Epithelial cell of alveolus of lung (primary cell): ENCODE results near the gene CT83. TPM values are rescaled to one million over a fixed set of nuclear protein-coding genes. Genes with fewer than 3 reads are reported as not detected.

Experiments used
- total RNA-seq: library from RNA; depleted of rRNA; stranded (reverse); fragments of >200 nt; gene quantifications from 2 replicates; pipeline ENCODE4 v1.2.1, GENCODE V29; 2015

Gene CT83
- not detected in 2 replicates for total RNA-seq

DNA sequence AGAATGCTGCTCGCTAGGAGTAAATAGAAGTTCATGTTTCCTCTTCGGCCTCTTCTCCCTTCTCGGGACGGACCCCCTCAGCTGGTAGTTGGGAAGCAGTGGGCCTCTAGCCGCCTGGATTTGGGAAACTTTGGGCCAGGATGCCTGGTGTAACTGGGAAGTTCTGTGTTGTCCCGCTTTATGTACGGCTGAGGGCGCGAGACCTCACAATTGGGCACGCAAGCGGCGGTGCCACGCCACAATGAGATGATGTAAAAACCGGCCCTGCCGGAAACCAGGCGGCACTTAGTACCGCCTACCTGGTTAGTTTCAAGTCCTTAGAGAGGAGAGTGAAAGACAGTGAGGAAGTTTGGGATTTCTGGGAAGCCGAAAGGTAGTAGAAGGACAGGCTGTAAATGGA is at the start of gene CT83:
CT83 (minus strand) TSS at position 155 of the 400 bp plus-strand sequence; CDS start at position 35, 120 bp downstream.

DNA sequence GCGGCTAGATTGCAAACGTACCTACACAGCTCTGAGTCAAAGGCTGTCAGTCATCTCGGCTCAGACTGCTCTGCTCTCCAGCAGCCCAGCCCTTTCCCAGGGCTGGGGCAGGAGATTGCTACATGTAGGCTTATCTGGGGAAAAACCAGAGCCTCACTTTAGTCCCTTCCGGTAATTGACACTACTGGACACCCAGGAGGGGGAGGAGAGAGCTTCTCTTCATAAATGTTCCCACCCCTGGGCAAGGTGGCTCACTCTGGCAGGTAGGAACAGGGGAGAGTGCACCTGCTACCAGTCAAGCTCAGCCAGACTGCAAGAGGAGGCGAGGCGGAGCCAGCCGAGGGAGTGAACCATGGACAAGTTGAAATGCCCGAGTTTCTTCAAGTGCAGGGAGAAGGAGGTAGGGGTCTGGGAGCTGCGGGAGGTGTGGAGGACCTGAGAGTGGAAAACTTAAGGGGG is 26.4 kb downstream of the CT83 start, which contains the start of gene SLC6A14:
SLC6A14 (plus strand) TSS at position 249 of the 459 bp plus-strand sequence; CDS start at position 353, 104 bp downstream.

Other genes starting within 250 kb of the CT83 start
- gene SLC6A14, start 26.4 kb downstream of the CT83 start, total RNA-seq = under 0.01 TPM in 1 of 2 replicates, not detected in the other